Adrenal gland (tissue), 12 donors: Measurements from ENCODE around the gene PHOSPHO1. TPM values are rescaled to one million over a fixed set of nuclear protein-coding genes. Genes with fewer than 3 reads are reported as not detected.
"Not testable (repeated sequence)": the region's sequence is repeated elsewhere in the genome, so short reads cannot be mapped to it uniquely, and the experiment has no call there.

Experiments
- DNase-seq, 7 donors: peaks; one replicate each; pipeline ENCODE4 v3.0.0-alpha.2; 2019 to 2020
- H3K27ac ChIP-seq, 5 donors: fragments of 200-600 bp; sonication (generic) in 4 of 5; 1 replicate in 3 of 5; 2 replicates in 2 of 5; pipeline versions ENCODE4 v1.5.1 to v1.8.0; 2016 to 2020; ENCODE audit warnings: mild to moderate bottlenecking in 1 of 5
- H3K27me3 ChIP-seq: fragments of 200-600 bp; 2 replicates; pipeline ENCODE4 v1.8.0; 2021
- H3K36me3 ChIP-seq, 2 donors: fragments of 200-600 bp; replicated peaks in 1 of 2; 1 replicate in 1 of 2; 2 replicates in 1 of 2; pipeline versions ENCODE4 v1.5.1 to v1.8.0; 2018 to 2022
- H3K4me1 ChIP-seq, 2 donors: fragments of 200-600 bp; replicated peaks in 1 of 2; 1 replicate in 1 of 2; 2 replicates in 1 of 2; pipeline versions ENCODE4 v1.5.1 to v1.8.0; 2018 to 2021
- H3K4me3 ChIP-seq, 4 donors: fragments of 200-600 bp; sonication (generic) in 3 of 4; one replicate each; pipeline ENCODE4 v1.5.1; 2016 to 2018
- H3K9me3 ChIP-seq, 3 donors: fragments of 200-600 bp; sonication (generic) in 1 of 3; replicated peaks in 1 of 3; 1 replicate in 2 of 3; 2 replicates in 1 of 3; pipeline versions ENCODE4 v1.5.1 to v1.8.0; 2016 to 2021
- POLR2A ChIP-seq, 2 donors: fragments of 450-650 bp; IDR thresholded peaks; one replicate each; pipeline ENCODE4 v1.6.1; 2017; ENCODE audit warnings: antibody characterized with exemption in 2 of 2, mild to moderate bottlenecking in 2 of 2, moderate library complexity in 1 of 2
- WGBS, 4 donors: extraction: QIAGEN DNeasy Blood & Tissue Kit in 2 of 4; methylation state at CpG; one replicate each; pipeline versions ENCODE4 v1.1.5 to v1.1.7; 2013 to 2017; 5-methylcytosine and 5-hydroxymethylcytosine counted together
- intact Hi-C, 2 donors: fragments of 100-400 bp; cut with DNase I; formaldehyde crosslinking; loops; one replicate each; pipeline versions ENCODE4 v1.14.1 to v1.15.0; 2022 to 2023
- polyA plus RNA-seq, 3 donors: library from polyadenylated mRNA; stranded (reverse); fragments of 200-250 nt in 2 of 3; fragments of 350-450 nt in 1 of 3; fragmentation: Illumina TruSeq in 1 of 3; extraction: RNeasy Lipid Tissue Mini Kit (QIAGEN cat#74804) in 1 of 3; gene quantifications; one replicate each; pipeline ENCODE4 v1.2.3, GENCODE V29; 2013 to 2014
- total RNA-seq, 9 donors: library from RNA; depleted of rRNA in 4 of 9; stranded (reverse); fragments of >200 nt in 4 of 9; fragments of 120-200 nt in 1 of 9; fragmentation: NEBNext Ultra II Directional in 1 of 9; extraction: Animal tissue kit (Norgen Biotek cat#: 25700) in 1 of 9; gene quantifications; one replicate each; pipeline versions ENCODE4 v1.1.0 to v1.2.4, GENCODE V29; 2013 to 2023
- TF ChIP-seq, protein P1 (sequence below), 6 experiments: fragments of 450-650 bp in 4 of 6; fragments of 200-600 bp in 2 of 6; sonication (generic) in 1 of 6; IDR thresholded peaks; 1 replicate in 5 of 6; 2 replicates in 1 of 6; pipeline versions ENCODE4 v1.5.1 to v1.8.0; 2016 to 2021; ENCODE audit warnings: antibody characterized with exemption in 6 of 6, mild to moderate bottlenecking in 2 of 6, moderate library complexity in 1 of 6
- donor health status: healthy with polysubstance abuse.
- donor health status: Bipolar disorder and iron deficiency.
- donor health status: DM: yes; HTN: yes; CAD: no.
- donor health status: DM: no; HTN: no; CAD: no.
- donor health status: DM: no; HTN: no; CAD: no.
- donor health status: DM: yes; HTN: yes; CAD: no.

The PHOSPHO1 gene
- total and polyA plus RNA-seq, 12 donors = 0.25 to 5.5 (median 0.61) TPM; not detected in 5

DNA sequence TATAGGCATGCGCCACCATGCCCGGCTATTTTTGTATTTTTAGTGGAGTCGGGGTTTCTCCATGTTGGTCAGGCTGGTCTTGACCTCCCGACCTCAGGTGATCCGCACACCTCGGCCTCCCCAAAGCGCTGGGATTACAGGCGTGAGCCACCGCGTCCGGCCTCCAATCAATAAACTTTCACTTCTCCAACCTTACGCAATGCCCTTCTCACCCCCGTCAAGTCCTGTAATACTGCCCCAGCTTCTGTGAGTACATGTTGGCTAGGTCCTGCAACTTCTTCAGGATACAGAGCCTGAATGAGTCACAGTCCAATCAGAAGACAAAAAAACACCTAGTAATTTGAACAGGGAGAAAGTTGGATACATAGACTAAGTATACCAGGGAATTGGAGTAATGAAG lies 47.1 kb upstream of the PHOSPHO1 start:
- Histone ChIP-seq H3K4me3 (no peak overlapping the region), H3K9me3 (no peaks in the 10 kb centered on the region), H3K36me3 (no peaks in the 10 kb centered on the region), H3K27me3 (no peaks in the 10 kb centered on the region), H3K4me1 (no peaks in the 10 kb centered on the region), H3K27ac (no peak overlapping the region)
- intact Hi-C loops = no loop called here
- no peak for DNase-seq
- 84 to 91% (median 87%) methylated on average over 13 of the region's 13 CpGs for WGBS, 4 donors
- no peak for TF ChIP-seq POLR2A (IDR thresholded peaks at IDR 0.05)
- TF ChIP-seq, protein P1, sequence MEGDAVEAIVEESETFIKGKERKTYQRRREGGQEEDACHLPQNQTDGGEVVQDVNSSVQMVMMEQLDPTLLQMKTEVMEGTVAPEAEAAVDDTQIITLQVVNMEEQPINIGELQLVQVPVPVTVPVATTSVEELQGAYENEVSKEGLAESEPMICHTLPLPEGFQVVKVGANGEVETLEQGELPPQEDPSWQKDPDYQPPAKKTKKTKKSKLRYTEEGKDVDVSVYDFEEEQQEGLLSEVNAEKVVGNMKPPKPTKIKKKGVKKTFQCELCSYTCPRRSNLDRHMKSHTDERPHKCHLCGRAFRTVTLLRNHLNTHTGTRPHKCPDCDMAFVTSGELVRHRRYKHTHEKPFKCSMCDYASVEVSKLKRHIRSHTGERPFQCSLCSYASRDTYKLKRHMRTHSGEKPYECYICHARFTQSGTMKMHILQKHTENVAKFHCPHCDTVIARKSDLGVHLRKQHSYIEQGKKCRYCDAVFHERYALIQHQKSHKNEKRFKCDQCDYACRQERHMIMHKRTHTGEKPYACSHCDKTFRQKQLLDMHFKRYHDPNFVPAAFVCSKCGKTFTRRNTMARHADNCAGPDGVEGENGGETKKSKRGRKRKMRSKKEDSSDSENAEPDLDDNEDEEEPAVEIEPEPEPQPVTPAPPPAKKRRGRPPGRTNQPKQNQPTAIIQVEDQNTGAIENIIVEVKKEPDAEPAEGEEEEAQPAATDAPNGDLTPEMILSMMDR (IDR thresholded peaks at IDR 0.05) = no peak

DNA sequence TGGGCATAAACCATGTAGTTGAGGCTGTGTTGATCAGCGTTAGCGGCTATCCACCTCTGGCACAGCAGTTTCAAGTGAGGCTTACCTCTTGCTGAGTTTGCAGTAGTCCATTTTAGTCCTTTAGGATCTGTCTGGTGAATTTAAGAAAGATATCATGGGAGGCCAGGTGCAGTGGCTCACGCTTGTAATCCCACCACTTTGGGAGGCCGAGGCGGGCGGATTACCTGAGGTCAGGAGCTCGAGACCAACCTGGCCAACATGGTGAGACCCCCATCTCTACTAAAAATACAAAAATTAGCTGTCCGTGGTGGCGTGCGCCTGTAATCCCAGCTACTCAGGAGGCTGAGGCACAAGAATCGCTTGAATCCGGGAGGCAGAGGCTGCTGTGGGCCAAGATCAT lies 45.4 kb upstream of the PHOSPHO1 start:
- H3K27ac ChIP-seq, H3K4me3 ChIP-seq, H3K36me3 ChIP-seq, H3K9me3 ChIP-seq, H3K27me3 ChIP-seq, H3K4me1 ChIP-seq, intact Hi-C loops: not testable (repeated sequence)
- WGBS, 4 donors = 89 to 98% (median 91%) methylated on average over 9 to 12 of the region's 12 CpGs
- DNase-seq = peak in 1 of 7 donors; percentile 14

DNA sequence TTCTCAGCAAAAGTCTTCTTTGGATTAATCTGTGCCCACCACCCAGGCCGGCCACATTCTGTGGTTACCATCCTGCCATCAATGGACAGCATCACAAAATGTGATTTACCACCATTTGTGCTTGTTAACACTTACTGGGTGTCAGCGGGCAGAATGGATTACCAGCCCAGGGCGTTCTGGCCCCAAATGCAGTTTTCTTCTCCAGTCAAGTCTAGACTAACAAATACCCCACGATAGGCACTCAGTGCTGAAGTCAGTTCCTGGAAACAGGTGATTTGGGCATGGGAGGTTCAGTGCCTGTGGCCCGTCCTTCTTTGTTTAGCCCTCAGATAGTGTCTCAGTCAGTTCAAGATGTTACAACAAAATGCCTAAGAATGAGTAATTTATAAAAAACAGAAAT lies 38.8 kb upstream of the PHOSPHO1 start:
- WGBS, 4 donors = 73 to 84% (median 77%) methylated on average over 5 of the region's 5 CpGs
- Histone ChIP-seq H3K27me3 (no peaks in the 10 kb centered on the region), H3K4me1 (no peaks in the 10 kb centered on the region), H3K36me3 (no peaks in the 10 kb centered on the region), H3K4me3 (no peak overlapping the region), H3K9me3 (no peaks in the 10 kb centered on the region), H3K27ac (no peak overlapping the region)
- intact Hi-C loops = no loop called here
- DNase-seq = no peak
- TF ChIP-seq, protein P1 (IDR thresholded peaks at IDR 0.05) = no peak
- no peak for TF ChIP-seq POLR2A (IDR thresholded peaks at IDR 0.05)

DNA sequence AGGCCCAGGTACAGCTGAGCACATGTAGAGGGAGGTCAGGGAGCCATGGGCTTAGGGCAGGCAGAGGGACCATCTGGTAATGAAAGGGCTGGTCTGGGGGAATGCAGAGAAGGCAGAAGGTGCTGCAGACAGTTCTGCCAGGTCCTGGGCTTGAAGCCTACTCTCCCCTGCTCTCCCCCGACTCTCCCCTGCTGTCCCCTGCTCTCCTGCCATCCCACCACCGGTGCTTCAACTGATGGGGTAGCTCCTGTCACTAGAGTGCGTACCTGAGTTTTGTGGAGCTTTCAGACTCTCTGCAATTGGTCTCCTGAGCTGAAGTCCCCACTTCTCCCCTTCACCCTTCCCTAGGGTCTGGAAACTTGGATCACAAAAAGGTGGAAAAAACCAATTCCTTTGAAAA lies 37.3 kb upstream of the PHOSPHO1 start:
- H3K4me1 ChIP-seq = no peaks in the 10 kb centered on the region
- H3K4me3 ChIP-seq = no peak overlapping the region
- TF ChIP-seq, protein P1 (IDR thresholded peaks at IDR 0.05) = no peak
- TF ChIP-seq POLR2A (IDR thresholded peaks at IDR 0.05) = no peak
- H3K9me3 ChIP-seq = no peaks in the 10 kb centered on the region
- WGBS, 4 donors = 63 to 90% (median 84%) methylated on average over 2 to 3 of the region's 3 CpGs
- intact Hi-C loops = no loop called here
- H3K27ac ChIP-seq = no peak overlapping the region
- DNase-seq = no peak
- H3K27me3 ChIP-seq = no peaks in the 10 kb centered on the region
- no peaks in the 10 kb centered on the region for H3K36me3 ChIP-seq

DNA sequence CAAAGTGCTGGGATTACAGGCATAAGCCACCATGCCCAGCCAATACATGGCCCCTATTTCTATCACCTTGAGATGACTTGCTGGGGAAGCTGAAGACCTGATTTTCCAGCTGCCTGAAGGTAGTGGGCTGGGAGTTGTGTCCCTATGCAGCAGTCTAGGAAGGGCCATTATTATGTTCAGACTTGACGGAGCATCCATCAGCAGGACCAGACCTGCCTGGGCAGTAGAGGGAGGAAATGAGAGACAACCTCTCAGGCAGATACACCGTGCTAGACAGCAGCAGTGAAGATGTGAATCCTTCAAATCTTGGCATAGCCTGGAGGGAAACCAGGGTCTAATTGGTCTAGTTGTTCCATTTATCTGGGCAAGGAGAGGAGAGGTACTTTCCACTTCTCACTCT lies 35.6 kb upstream of the PHOSPHO1 start:
- Histone ChIP-seq H3K4me1 (no peaks in the 10 kb centered on the region), H3K4me3 (no peak overlapping the region), H3K27ac (no peak overlapping the region), H3K36me3 (no peaks in the 10 kb centered on the region), H3K9me3 (no peaks in the 10 kb centered on the region), H3K27me3 (no peaks in the 10 kb centered on the region)
- intact Hi-C loops = no loop called here
- WGBS, 4 donors = 72 to 88% (median 84%) methylated on average over 2 of the region's 2 CpGs
- no peak for DNase-seq
- TF ChIP-seq POLR2A (IDR thresholded peaks at IDR 0.05) = no peak
- TF ChIP-seq, protein P1 (IDR thresholded peaks at IDR 0.05) = no peak

DNA sequence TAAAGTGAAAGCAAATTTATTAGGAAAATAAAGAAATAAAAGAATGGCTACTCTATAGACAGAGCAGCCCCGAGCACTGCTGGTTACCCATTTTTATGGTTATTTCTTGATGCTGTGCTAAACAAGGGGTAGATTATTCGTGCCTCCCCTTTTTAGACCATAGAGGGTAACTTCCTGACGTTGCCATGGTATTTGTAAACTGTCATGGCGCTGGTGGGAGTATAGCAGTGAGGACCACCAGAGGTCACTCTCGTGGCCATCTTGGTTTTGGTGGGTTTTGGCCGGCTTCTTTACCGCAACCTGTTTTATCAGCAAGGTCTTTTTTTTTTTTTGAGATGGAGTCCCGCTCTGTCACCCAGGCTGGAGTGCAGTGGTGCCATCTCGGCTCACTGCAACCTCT lies 31.0 kb upstream of the PHOSPHO1 start:
- WGBS, 4 donors = 85 to 92% (median 91%) methylated on average over 9 of the region's 9 CpGs
- H3K36me3 ChIP-seq, DNase-seq, H3K27ac ChIP-seq, H3K9me3 ChIP-seq, H3K4me1 ChIP-seq, H3K27me3 ChIP-seq, H3K4me3 ChIP-seq, intact Hi-C loops: not testable (repeated sequence)
